ENCODE data around the gene MYL6.

- TF ChIP-seq CTCF (IDR thresholded peaks at IDR 0.05; ENCODE audit: insufficient read depth, low read length) (no peak), POLR2AphosphoS5 (IDR thresholded peaks at IDR 0.05; ENCODE audit: low read depth) (no peak)
These were observed 44.2 kb downstream of the MYL6 start for GRCh38 chr12:56202366-56202765.

Data from HL-60 (cell line).